HCT116 (cell line): Measurements from ENCODE around the gene ZNF148. TPM values are rescaled to one million over a fixed set of nuclear protein-coding genes. Genes with fewer than 3 reads are reported as not detected.

Source experiments
- ATAC-seq: fragments of 200-7000 bp; cut with Tn5 transposase; 2 replicates; pipeline ENCODE4 v1.9.1; 2020; ENCODE audit warnings: mild to moderate bottlenecking, moderate library complexity
- BruUV-seq: library from RNA; stranded (reverse); fragments of 400-500 nt; replicated peaks from 2 replicates; lab custom pipeline; 2021; lab: Mats Ljungman, UMichigan
- CTCF ChIA-PET: fragments of 300-600 bp; sonication (Branson Sonifier 250); formaldehyde crosslinking; loops from one replicate; lab custom pipeline; 2021; ENCODE audit warnings: antibody characterized with exemption; lab: Charles Lee
- POLR2A ChIA-PET: fragments of 300-600, 350-600 bp; sonication (Branson Sonifier 250); formaldehyde crosslinking; loops from one replicate; lab custom pipeline; 2021; ENCODE audit warnings: antibody characterized with exemption; lab: Charles Lee
- RAD21 ChIA-PET, 2 experiments: fragments of 300-600 bp; sonication (Branson Sonifier 250); formaldehyde crosslinking; loops; one replicate each; lab custom pipeline; 2023; ENCODE audit warnings: low total read pairs in 2 of 2; ENCODE audit not compliant: uncharacterized antibody in 2 of 2, unreplicated experiment in 2 of 2, low non-redundant PET in 1 of 2; lab: Charles Lee
- DNase-seq: peaks from one replicate; pipeline ENCODE4 v3.0.0-alpha.2; 2010; ENCODE audit warnings: low read depth, low spot score
- H2AFZ ChIP-seq: fragments of 200-600 bp; shearing (Covaris generic), sonication (generic); 2 replicates; pipeline ENCODE4 v1.6.1; 2017; ENCODE audit warnings: low read depth, mixed run types, mixed read lengths, antibody characterized with exemption, low read length; ENCODE audit not compliant: poor library complexity, severe bottlenecking
- H3K27ac ChIP-seq: 2 replicates; pipeline ENCODE4 v1.5.1; 2012; ENCODE audit warnings: low read depth, low read length
- H3K27me3 ChIP-seq: fragments of 200-600 bp; sonication (generic); 2 replicates; pipeline ENCODE4 v1.6.1; 2016; ENCODE audit warnings: mixed run types, low read length, mixed read lengths; ENCODE audit not compliant: insufficient read depth
- H3K36me3 ChIP-seq, 2 experiments: fragments of 200-500 bp in 1 of 2; fragments of 200-600 bp in 1 of 2; sonication (Bioruptor generic) in 1 of 2; sonication (generic) in 1 of 2; 2 replicates each; pipeline versions ENCODE4 v1.5.1 to v1.6.1; 2014 to 2016; ENCODE audit warnings: low read length in 2 of 2, inconsistent platforms in 1 of 2, mixed read lengths in 1 of 2, mixed run types in 1 of 2; ENCODE audit not compliant: insufficient read depth in 2 of 2, control insufficient read depth in 1 of 2
- H3K4me1 ChIP-seq, 2 experiments: fragments of 200-600 bp in 1 of 2; sonication (generic) in 1 of 2; 2 replicates each; pipeline versions ENCODE4 v1.5.1 to v1.6.1; 2012 to 2017; ENCODE audit warnings: low read length in 2 of 2, inconsistent platforms in 1 of 2, mild to moderate bottlenecking in 1 of 2, mixed read lengths in 1 of 2, mixed run types in 1 of 2, moderate library complexity in 1 of 2; ENCODE audit not compliant: insufficient read depth in 2 of 2, control insufficient read depth in 1 of 2
- H3K4me2 ChIP-seq: fragments of 200-600 bp; sonication (generic); 2 replicates; pipeline ENCODE4 v1.6.1; 2017; ENCODE audit warnings: mixed run types, low read length, mixed read lengths
- H3K4me3 ChIP-seq, 2 experiments: fragments of 200-600 bp in 1 of 2; sonication (generic) in 1 of 2; replicated peaks in 1 of 2; 2 replicates each; pipeline ENCODE4 v1.5.1; 2011 to 2016; ENCODE audit warnings: low read length in 2 of 2, control low read depth in 1 of 2, low read depth in 1 of 2, mild to moderate bottlenecking in 1 of 2, mixed read lengths in 1 of 2, mixed run types in 1 of 2
- H3K79me2 ChIP-seq: fragments of 200-600 bp; sonication (generic); 2 replicates; pipeline ENCODE4 v1.6.1; 2017; ENCODE audit warnings: mild to moderate bottlenecking, mixed run types, low read length, moderate library complexity, mixed read lengths; ENCODE audit not compliant: insufficient read depth
- H3K9ac ChIP-seq: fragments of 200-600 bp; sonication (generic); 2 replicates; pipeline ENCODE4 v1.6.1; 2016; ENCODE audit warnings: low read length, mixed read lengths
- H3K9me2 ChIP-seq: fragments of 200-600 bp; sonication (generic), shearing (Covaris generic); 2 replicates; pipeline ENCODE4 v1.6.1; 2017; ENCODE audit warnings: mixed run types, mild to moderate bottlenecking, moderate library complexity; ENCODE audit not compliant: insufficient read depth
- H3K9me3 ChIP-seq, 2 experiments: fragments of 200-500 bp in 1 of 2; fragments of 200-600 bp in 1 of 2; sonication (Bioruptor generic) in 1 of 2; sonication (generic) in 1 of 2; 2 replicates each; pipeline ENCODE4 v1.6.1; 2014 to 2017; ENCODE audit warnings: low read length in 2 of 2, mixed read lengths in 2 of 2, inconsistent platforms in 1 of 2, low read depth in 1 of 2, mild to moderate bottlenecking in 1 of 2, mixed run types in 1 of 2, moderate library complexity in 1 of 2; ENCODE audit not compliant: control insufficient read depth in 1 of 2, insufficient read depth in 1 of 2
- H4K20me1 ChIP-seq: fragments of 200-600 bp; sonication (generic), shearing (Covaris generic); 2 replicates; pipeline ENCODE4 v1.6.1; 2017; ENCODE audit warnings: mixed run types, mild to moderate bottlenecking, moderate library complexity; ENCODE audit not compliant: insufficient read depth
- CBX3 ChIP-seq: IDR thresholded peaks from 2 replicates; pipeline ENCODE4 v1.6.1; 2012; ENCODE audit warnings: low read depth
- ELF1 ChIP-seq: IDR thresholded peaks from 2 replicates; pipeline ENCODE4 v1.6.1; 2012; ENCODE audit warnings: low read depth, borderline replicate concordance
- EZH2phosphoT487 ChIP-seq: fragments of 200-600 bp; IDR thresholded peaks from 2 replicates; pipeline ENCODE4 v1.6.1; 2018; ENCODE audit warnings: antibody characterized with exemption, borderline replicate concordance
- SP1 ChIP-seq: IDR thresholded peaks from 2 replicates; pipeline ENCODE4 v1.6.1; 2012; ENCODE audit warnings: low read depth
- SRF ChIP-seq: IDR thresholded peaks from 2 replicates; pipeline ENCODE4 v1.6.1; 2012; ENCODE audit warnings: low read depth
- TCF7L2 ChIP-seq: IDR thresholded peaks from 2 replicates; pipeline ENCODE4 v1.7.0; 2011; ENCODE audit warnings: borderline replicate concordance, inconsistent platforms; ENCODE audit not compliant: insufficient read depth, insufficient read length; ENCODE audit errors: extremely low read depth
- ZFX ChIP-seq: fragments of 450-650 bp; IDR thresholded peaks from 2 replicates; pipeline ENCODE4 v1.6.1; 2017
- ZNF274 ChIP-seq: fragments of 200-500 bp; sonication (Bioruptor generic); IDR thresholded peaks from 2 replicates; pipeline ENCODE4 v1.6.1; 2014; ENCODE audit warnings: mild to moderate bottlenecking, low read depth, low read length, inconsistent platforms
- intact Hi-C: fragments of 100-400 bp; cut with micrococcal nuclease; formaldehyde crosslinking; loops from 2 replicates; pipeline ENCODE4 v1.10.0; 2022
- total RNA-seq: library from RNA; stranded (reverse); gene quantifications from one replicate; pipeline ENCODE4 v1.2.1, GENCODE V29; 2021; ENCODE audit not compliant: unreplicated experiment
- TF ChIP-seq, protein P1 (sequence below): IDR thresholded peaks from 2 replicates; pipeline ENCODE4 v1.6.1; 2012
- TF ChIP-seq, protein P2 (sequence below): IDR thresholded peaks from 2 replicates; pipeline ENCODE4 v1.6.1; 2012; ENCODE audit warnings: low read depth

ZNF148 gene
- total RNA-seq, 1 experiment from 2014 or later, result 35.0 TPM

DNA sequence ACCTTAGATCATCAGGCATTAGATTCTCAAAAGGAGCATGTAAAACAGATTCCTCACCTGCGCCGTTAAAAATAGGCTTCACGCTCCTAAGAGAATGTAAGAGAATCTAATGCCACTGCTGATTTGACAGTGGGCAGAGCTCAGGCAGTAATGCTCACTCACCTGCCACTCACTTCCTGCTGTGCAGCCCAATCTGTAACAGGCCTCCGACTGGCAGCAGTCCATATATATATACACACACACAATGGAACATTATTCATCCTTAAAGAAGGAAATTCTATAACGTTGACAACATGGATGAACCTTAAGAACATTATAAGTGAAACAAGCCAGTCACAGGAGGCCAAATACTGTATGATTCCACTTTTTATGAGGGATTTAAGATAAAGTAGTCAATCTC, 24.5 kb downstream of the ZNF148 start:
- ATAC-seq (no peak), DNase-seq (no peak)
- peaks cover 100% of the 10 kb centered on the region for H3K79me2 ChIP-seq
- no peak overlapping the region for H3K4me3 ChIP-seq
- CTCF ChIA-PET, result no interaction called here
- no peak for TF ChIP-seq ZNF274
- TF ChIP-seq CBX3, result no peak
- TF ChIP-seq SP1, result no peak
- TF ChIP-seq ZFX, result no peak
- TF ChIP-seq, protein P1, sequence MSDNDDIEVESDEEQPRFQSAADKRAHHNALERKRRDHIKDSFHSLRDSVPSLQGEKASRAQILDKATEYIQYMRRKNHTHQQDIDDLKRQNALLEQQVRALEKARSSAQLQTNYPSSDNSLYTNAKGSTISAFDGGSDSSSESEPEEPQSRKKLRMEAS, result no peak
- TF ChIP-seq, protein P2, sequence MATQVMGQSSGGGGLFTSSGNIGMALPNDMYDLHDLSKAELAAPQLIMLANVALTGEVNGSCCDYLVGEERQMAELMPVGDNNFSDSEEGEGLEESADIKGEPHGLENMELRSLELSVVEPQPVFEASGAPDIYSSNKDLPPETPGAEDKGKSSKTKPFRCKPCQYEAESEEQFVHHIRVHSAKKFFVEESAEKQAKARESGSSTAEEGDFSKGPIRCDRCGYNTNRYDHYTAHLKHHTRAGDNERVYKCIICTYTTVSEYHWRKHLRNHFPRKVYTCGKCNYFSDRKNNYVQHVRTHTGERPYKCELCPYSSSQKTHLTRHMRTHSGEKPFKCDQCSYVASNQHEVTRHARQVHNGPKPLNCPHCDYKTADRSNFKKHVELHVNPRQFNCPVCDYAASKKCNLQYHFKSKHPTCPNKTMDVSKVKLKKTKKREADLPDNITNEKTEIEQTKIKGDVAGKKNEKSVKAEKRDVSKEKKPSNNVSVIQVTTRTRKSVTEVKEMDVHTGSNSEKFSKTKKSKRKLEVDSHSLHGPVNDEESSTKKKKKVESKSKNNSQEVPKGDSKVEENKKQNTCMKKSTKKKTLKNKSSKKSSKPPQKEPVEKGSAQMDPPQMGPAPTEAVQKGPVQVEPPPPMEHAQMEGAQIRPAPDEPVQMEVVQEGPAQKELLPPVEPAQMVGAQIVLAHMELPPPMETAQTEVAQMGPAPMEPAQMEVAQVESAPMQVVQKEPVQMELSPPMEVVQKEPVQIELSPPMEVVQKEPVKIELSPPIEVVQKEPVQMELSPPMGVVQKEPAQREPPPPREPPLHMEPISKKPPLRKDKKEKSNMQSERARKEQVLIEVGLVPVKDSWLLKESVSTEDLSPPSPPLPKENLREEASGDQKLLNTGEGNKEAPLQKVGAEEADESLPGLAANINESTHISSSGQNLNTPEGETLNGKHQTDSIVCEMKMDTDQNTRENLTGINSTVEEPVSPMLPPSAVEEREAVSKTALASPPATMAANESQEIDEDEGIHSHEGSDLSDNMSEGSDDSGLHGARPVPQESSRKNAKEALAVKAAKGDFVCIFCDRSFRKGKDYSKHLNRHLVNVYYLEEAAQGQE, result no peak
- no peak for TF ChIP-seq SRF
- no peak for TF ChIP-seq TCF7L2
- no peak for TF ChIP-seq EZH2phosphoT487
- TF ChIP-seq ELF1, result no peak
- TF ChIP-seq, all 23 proteins: peak for 0
- no peak overlapping the region for H3K27ac ChIP-seq
- no peaks in the 10 kb centered on the region for H3K27me3 ChIP-seq
- peaks cover 0 to 4% of the 10 kb centered on the region in 2 experiments; a peak in 1 of 4 replicates for H3K4me1 ChIP-seq
- POLR2A ChIA-PET, result no interaction called here
- H3K4me2 ChIP-seq, result no peak overlapping the region
- no peaks in the 10 kb centered on the region for H3K9me3 ChIP-seq
- H3K36me3 ChIP-seq, result no peaks in the 10 kb centered on the region
- no peaks in the 10 kb centered on the region for H3K9me2 ChIP-seq
- no TSS peak for BruUV-seq
- no peak overlapping the region for H2AFZ ChIP-seq
- RAD21 ChIA-PET, result no interaction called here
- intact Hi-C loops, result no loop called here
- peaks cover 17% of the 10 kb centered on the region; the same call in 1 of the 2 replicates for H4K20me1 ChIP-seq
- H3K9ac ChIP-seq, result no peak overlapping the region
